Myocyte (in vitro differentiated cells): ENCODE measurements around the gene BPIFB3. TPM values are rescaled to one million over a fixed set of nuclear protein-coding genes. Genes with fewer than 3 reads are reported as not detected.

Experiments
- DNase-seq: peaks from one replicate; pipeline ENCODE4 v3.0.0-alpha.2; 2012; ENCODE audit warnings: low read depth
- total RNA-seq: library from RNA; depleted of rRNA; stranded (reverse); fragments of >200 nt; gene quantifications from 2 replicates; pipeline ENCODE4 v1.2.3, GENCODE V29; 2014

The BPIFB3 gene
- total RNA-seq, 1 donor from 2014 or later: not detected

- no peak for DNase-seq
Observed at GRCh38 chr20:33061658-33062028, 7.9 kb downstream of the BPIFB3 start.

GRCh38 chr20:33062105-33062824 lies 8.6 kb downstream of the BPIFB3 start:
- DNase-seq: no peak

- DNase-seq: no peak
Observed at GRCh38 chr20:33062825-33063149, 9.1 kb downstream of the BPIFB3 start.

GRCh38 chr20:33063271-33063670 lies 9.6 kb downstream of the BPIFB3 start:
- no peak for DNase-seq

GRCh38 chr20:33064572-33065287 lies 11.0 kb downstream of the BPIFB3 start:
- DNase-seq: no peak

GRCh38 chr20:33065785-33066184 lies 12.1 kb downstream of the BPIFB3 start:
- DNase-seq: no peak

GRCh38 chr20:33067806-33068205 lies 14.1 kb downstream of the BPIFB3 start:
- no peak for DNase-seq

GRCh38 chr20:33068251-33068939 lies 14.7 kb downstream of the BPIFB3 start:
- DNase-seq: no peak

GRCh38 chr20:33069673-33070072 lies 16.0 kb downstream of the BPIFB3 start:
- DNase-seq: no peak

- DNase-seq: no peak
Observed at GRCh38 chr20:33070111-33071053, 16.7 kb downstream of the BPIFB3 start.

- no peak for DNase-seq
Observed at GRCh38 chr20:33071198-33071597, 17.5 kb downstream of the BPIFB3 start.

GRCh38 chr20:33072362-33072761 lies 18.7 kb downstream of the BPIFB3 start:
- DNase-seq: no peak

GRCh38 chr20:33072813-33073212 lies 19.1 kb downstream of the BPIFB3 start:
- no peak for DNase-seq

- DNase-seq: no peak
Observed at GRCh38 chr20:33074675-33075074, 21.0 kb downstream of the BPIFB3 start.

GRCh38 chr20:33075281-33075680 lies 21.6 kb downstream of the BPIFB3 start:
- no peak for DNase-seq

- DNase-seq: no peak
Observed at GRCh38 chr20:33076662-33077372, 23.1 kb downstream of the BPIFB3 start.

- DNase-seq: peak; percentile 3
Observed at GRCh38 chr20:33079259-33079658, 25.6 kb downstream of the BPIFB3 start, which contains the start of gene BPIFB4. Gene BPIFB4, plus strand, starts transcription at chr20:33079643. Its CDS starts 1,884 bp downstream, at chr20:33081527.

- no peak for DNase-seq
Observed at GRCh38 chr20:33081411-33082154, 27.9 kb downstream of the BPIFB3 start.

GRCh38 chr20:33082546-33082945 lies 28.8 kb downstream of the BPIFB3 start:
- no peak for DNase-seq
